ENCODE measurements around the gene DCLK1.

- TF ChIP-seq EZH2 (IDR thresholded peaks at IDR 0.05; ENCODE audit: insufficient read depth, poor library complexity, severe bottlenecking) (no peak), EZH2phosphoT487 (IDR thresholded peaks at IDR 0.05; ENCODE audit: insufficient read depth, low read depth) (no peak)
Measured at GRCh38 chr13:36082806-36083205, 48.4 kb downstream of the DCLK1 start.
